GF-D8 (cell line): ENCODE data around the gene AK4.
"Not testable (repeated sequence)": the region's sequence is repeated elsewhere in the genome, so short reads cannot be mapped to it uniquely, and the experiment has no call there.

Experiments
- DNase-seq: peaks from one replicate; lab custom pipeline; 2025; lab: John Stamatoyannopoulos, UW

AK4 gene

GRCh38 chr1:65150583-65151263, 2.7 kb downstream of the AK4 start:
- DNase-seq = no peak

- DNase-seq = no peak
Measured at GRCh38 chr1:65151641-65152040, 3.6 kb downstream of the AK4 start.

GRCh38 chr1:65153635-65154034, 5.6 kb downstream of the AK4 start:
- DNase-seq = no peak

GRCh38 chr1:65156910-65157545, 9.0 kb downstream of the AK4 start:
- no peak for DNase-seq

- DNase-seq = no peak
Measured at GRCh38 chr1:65157546-65157941, 9.5 kb downstream of the AK4 start.

DNA sequence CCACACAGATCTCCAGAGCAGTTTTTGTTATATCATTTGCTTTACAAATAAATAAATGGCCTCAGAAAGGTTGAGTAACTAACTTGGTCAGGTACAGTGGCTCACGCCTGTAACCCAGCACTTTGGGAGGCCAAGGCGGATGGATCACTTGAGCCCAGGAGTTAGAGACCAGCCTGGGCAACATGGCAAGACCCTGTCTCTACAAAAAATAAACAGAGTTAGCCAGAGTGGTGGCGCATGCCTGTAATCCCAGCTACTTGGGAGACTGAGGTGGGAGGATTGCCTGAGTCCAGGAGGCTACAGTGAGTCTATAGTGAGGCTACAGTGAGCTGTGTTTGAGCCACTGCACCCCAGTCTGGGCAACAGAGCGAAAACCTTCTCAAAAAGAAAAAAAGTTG, 11.3 kb downstream of the AK4 start:
- not testable (repeated sequence) for DNase-seq

- no peak for DNase-seq
Measured at GRCh38 chr1:65159801-65160523, 12.0 kb downstream of the AK4 start.

DNA sequence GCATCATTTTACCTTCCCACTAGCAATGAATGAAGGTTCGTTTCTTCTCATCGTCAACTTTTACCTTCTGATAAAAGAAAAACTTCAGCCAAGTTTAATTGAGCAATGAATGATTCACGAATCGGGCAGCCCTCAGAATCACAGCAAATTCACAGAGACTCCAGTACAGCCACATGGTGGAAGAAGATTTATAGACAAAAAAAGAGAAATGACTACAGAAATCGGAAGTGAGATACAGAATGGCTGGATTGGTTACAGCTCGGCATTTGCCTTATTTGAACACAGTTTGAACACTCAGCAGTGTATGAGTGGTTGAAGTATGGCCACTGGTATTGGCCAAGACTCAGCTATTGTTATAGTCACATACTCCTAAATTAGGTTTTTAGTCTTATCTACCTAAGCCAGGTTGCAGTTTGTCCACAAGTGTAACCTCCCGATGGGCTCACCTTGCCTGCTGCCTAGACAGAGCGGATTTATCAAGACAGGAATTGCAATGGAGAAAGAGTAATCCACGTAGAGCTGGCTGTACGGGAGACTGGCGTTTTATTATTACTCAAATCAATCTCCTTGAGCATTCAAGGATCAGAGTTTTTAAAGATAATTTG, 15.3 kb downstream of the AK4 start:
- peak; percentile 29 for DNase-seq

GRCh38 chr1:65164101-65164500, 16.1 kb downstream of the AK4 start:
- DNase-seq = not testable (repeated sequence)

GRCh38 chr1:65164633-65165032, 16.6 kb downstream of the AK4 start:
- DNase-seq = no peak

- DNase-seq = peak; percentile 93
Measured at GRCh38 chr1:65165269-65165993, 17.4 kb downstream of the AK4 start.

- no peak for DNase-seq
Measured at GRCh38 chr1:65166572-65167305, 18.7 kb downstream of the AK4 start.

GRCh38 chr1:65167586-65168242, 19.7 kb downstream of the AK4 start:
- no peak for DNase-seq

DNA sequence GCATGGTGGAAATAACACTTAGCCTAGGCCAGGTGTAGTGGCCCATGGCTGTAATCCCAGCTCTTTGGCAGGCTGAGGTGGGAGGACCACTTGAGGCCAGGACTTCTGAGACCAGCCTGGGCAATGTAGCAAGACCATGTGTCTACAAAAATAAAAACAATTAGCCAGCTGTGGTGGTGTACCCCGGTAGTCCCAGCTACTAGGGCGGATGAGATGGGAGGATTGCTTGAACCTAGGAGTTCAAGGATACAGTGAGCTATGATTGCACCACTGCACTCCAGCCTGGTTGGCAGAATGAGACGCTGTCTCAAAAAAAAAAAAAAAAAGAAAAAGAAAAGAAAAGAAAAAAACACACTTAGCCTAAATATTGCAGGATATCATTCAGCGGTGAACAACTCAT, 20.9 kb downstream of the AK4 start:
- DNase-seq = no peak

- DNase-seq = peak; percentile 86
Measured at GRCh38 chr1:65170511-65171142, 22.6 kb downstream of the AK4 start.

GRCh38 chr1:65172936-65173690, 25.1 kb downstream of the AK4 start:
- DNase-seq = no peak

DNA sequence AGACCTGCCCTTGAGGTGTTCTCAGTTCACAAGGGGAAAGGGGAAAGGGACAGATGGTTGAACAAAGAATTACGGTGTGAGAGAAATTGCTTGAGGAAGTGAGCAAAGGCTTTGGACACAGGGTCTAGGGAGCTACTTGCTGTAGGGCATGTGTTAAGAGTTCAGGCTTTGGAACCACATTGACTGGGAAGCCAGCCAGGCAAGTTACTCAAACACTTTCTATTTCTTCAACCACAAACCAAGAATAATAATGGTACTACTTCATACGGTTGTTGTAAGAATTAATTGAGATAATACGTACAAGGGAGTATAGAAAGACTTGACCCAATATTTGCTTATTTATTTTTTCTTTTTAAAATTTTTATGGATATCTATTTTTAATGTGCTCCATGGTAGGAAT, 26.6 kb downstream of the AK4 start:
- DNase-seq = peak; percentile 95

- no peak for DNase-seq
Measured at GRCh38 chr1:65175171-65176055, 27.4 kb downstream of the AK4 start.

DNA sequence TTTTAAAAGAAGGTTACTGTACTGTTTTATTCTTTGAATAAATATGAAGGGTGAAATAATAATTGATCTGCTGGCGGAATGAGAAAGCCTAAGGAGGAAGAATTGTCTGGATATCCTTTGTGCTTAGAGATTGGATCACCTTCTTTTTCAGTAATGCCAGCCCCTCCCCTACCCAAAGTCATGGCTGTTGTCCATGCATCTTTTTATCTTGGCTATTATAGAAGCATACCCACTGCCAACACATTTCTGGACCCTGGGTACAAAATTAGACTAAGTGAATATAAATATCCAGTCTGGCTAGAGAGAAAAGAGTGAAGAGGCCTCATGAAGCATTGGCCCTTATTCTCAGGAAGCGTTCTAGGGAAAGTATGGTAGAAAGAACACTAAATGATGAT, 28.1 kb downstream of the AK4 start:
- no peak for DNase-seq
